ENCODE data around the gene FBXO42. TPM values are rescaled to one million over a fixed set of nuclear protein-coding genes. Genes with fewer than 3 reads are reported as not detected.

Gene FBXO42
- total RNA-seq, result 4.9 and 12.0 TPM in 2 replicates

DNA sequence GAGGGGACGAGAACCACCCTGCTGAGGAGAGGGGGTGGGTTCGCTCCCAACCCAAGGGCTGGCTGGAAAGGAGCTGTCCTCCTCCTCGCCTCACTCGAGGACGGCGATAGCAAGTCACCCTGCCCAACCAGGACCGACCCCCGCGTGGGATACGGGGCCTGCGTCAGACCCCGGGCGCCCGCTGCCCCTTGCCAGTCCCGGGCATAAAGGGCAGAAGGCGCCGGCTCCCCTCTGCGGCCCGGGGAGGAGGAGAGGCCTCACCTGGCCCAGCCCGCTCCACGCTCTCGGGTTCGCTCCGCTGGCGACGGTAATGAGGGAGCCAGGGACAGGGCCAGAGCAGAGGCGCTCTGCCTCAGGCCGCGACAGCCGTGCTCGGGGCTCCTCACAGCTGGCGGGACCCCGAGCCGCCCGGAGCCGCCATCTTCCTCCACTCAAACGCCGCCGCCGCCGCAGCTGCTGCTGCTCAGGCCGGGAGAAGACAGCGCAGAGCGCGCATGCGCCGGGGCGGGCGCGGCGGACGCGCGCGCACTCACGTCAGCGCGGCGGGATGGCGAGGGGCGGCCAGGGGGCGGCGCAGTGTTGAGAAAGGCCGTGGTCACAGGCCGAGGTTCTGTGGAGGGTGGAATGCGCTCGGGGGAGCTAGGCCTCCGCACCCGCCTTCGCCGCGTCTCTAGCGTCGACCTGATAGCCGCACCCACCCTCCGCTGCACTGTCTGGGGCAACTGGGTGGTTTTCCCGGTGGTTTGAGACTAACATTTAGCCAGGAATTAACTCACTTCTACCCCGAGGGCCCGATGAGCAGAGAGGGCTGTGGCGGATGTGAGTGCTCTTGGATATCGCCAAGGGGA lies at the start of gene FBXO42:
Gene FBXO42, minus strand, starts transcription at position 487 of the 848 bp plus-strand sequence. CDS start 37,062 bp downstream, outside the sequence.

DNA sequence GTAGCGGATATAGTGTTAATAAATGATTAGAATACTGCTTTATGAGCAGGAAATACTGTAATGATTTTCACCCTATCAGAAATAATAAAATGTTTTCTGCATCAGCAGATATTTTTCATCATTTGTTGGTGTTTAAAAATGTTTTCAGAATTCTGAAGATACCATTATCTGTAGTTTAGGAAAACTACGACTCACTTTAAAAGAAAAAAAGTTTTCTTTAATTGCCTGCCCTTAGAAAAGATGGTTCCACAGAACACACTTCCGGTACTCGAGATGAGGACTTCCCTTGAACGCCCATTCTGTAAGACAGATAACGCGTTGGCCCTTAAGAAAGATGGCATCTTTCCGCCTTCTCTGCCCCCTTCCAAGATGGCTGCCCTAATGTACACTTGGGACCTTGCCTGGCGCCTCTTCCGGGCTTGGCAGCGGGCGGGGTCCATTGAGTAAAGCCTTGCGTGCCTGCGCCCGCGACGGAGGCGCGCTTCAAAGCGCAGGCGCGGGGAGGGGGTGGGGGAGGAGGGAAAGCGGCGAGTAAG lies 14.5 kb upstream of the FBXO42 start, which contains the start of gene SZRD1:
Gene SZRD1, plus strand, starts transcription at position 521 of the 536 bp plus-strand sequence. CDS start 16 bp downstream, outside the sequence.

DNA sequence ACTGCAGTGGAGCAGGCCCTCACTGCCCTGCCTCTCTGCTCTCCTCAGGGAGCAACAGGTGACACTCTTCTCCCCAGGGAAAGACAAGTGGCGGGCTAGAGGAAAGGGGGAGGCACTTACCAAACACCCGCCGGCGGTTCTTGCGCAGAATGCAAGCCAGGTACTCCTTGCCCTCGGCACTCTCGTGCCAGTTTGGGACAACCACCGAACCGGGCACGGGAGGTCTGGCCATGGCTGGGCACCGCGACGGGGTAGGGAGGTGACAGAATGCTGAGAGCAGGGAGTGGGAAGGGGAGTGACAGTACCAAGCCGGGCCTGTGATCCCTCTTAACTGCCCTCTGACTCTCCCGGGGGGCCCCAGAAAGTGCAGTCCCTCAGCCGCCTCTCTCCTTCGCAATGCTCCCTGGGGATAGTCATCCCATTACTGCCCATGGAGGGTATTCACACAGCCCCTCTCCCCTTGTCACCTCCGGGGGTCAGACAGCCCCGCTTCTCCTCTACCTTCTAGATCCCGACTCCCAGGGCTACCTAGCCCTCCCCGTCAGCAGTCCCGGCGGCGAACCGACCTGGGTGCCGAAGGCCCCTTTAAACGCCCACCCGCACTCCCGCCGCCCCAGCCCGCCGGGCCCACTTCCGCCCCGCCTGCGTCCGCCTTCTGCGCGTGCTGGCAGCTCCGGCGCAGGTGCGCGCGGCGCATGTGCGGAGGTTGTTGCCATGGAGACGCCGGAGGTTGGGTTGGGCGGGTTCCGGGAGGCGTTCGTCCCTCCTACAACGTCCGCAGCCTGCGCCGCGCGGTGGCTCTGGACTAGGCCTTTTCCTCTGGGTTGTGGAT lies 115.6 kb downstream of the FBXO42 start, which contains the start of gene CPLANE2:
Gene CPLANE2, minus strand, starts transcription at position 673 of the 832 bp plus-strand sequence. Its CDS starts 441 bp downstream, at position 232.

DNA sequence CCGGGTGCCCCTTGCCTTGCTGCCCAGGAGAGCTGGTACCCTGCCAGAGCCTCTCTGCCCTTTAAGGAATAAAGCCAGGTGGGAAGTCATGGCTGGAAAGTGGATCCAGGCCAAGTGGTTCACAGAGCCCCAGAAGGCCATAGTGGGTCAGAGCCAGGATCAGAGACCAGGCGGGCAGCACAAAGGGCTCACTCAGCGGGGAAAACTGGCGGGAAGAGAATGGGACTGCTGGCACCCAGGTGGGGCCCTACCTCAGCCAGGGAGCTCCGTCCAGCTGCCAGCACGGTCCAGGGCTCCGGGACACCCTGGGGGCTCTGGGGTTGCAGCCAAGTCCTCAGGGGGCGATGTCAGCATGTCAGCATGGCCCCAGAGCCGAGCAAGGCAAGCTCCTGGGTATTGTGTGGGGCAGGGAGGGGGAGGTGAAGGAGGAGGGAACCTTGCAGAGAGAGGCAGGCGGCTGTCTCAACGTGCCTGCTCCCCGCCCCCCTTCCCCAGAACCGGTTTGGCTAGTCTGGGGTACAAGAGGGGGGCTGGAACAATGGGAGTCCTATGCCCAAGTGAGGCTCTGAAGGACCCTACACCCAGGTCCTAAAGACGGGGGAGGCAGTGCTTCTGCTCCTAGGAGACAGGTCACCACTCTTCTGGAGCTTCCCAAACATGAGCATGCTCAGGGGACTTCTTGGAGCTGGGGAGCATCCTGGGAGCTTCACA lies 139.9 kb downstream of the FBXO42 start, which contains the start of gene ARHGEF19:
Gene ARHGEF19, minus strand, starts transcription at position 402 of the 711 bp plus-strand sequence. CDS start 3,598 bp downstream, outside the sequence.

Other genes starting within 250 kb of the FBXO42 start
- 72.7 and 298 TPM in 2 replicates for gene EPHA2, start 196.4 kb downstream of the FBXO42 start, total RNA-seq
- gene ARHGEF19, start 139.8 kb downstream of the FBXO42 start, total RNA-seq, result 2.8 and 6.2 TPM in 2 replicates
- gene CPLANE2, start 115.3 kb downstream of the FBXO42 start, total RNA-seq, result 7.1 and 12.3 TPM in 2 replicates
- 17.3 and 30.5 TPM in 2 replicates for gene SZRD1, start 14.8 kb upstream of the FBXO42 start, total RNA-seq
- not detected in 2 replicates for gene SPATA21, start 84.9 kb upstream of the FBXO42 start, total RNA-seq
- 167 and 188 TPM in 2 replicates for gene NECAP2, start 88.2 kb upstream of the FBXO42 start, total RNA-seq
- 509 and 6,751 TPM in 2 replicates for gene RNU1-1, start 161.8 kb upstream of the FBXO42 start, total RNA-seq